ENCODE measurements around the gene EMP2.

DNA sequence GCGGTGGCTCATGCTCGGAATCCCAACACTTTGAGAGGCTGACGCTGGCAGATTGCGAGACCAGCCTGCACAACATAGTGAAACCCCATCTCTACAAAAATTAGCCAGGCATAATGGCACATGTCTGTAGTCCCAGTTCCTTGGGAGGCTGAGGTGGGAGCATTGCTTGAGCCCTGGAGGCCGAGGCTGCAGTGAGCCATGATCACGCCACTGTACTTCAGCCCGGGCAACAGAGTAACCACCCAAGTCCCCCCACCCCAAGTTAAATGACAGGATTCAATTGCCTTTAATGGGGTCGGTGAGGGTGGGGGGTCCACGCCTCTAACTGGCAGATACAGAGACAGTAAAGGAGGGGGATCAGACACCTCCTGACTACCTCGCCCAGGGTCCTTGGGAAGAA, 44.9 kb downstream of the EMP2 start:
- TF ChIP-seq, protein P1, sequence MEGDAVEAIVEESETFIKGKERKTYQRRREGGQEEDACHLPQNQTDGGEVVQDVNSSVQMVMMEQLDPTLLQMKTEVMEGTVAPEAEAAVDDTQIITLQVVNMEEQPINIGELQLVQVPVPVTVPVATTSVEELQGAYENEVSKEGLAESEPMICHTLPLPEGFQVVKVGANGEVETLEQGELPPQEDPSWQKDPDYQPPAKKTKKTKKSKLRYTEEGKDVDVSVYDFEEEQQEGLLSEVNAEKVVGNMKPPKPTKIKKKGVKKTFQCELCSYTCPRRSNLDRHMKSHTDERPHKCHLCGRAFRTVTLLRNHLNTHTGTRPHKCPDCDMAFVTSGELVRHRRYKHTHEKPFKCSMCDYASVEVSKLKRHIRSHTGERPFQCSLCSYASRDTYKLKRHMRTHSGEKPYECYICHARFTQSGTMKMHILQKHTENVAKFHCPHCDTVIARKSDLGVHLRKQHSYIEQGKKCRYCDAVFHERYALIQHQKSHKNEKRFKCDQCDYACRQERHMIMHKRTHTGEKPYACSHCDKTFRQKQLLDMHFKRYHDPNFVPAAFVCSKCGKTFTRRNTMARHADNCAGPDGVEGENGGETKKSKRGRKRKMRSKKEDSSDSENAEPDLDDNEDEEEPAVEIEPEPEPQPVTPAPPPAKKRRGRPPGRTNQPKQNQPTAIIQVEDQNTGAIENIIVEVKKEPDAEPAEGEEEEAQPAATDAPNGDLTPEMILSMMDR (IDR thresholded peaks at IDR 0.05; ENCODE audit: low read depth, low read length, poor library complexity, severe bottlenecking) = no peak
- TF ChIP-seq EZH2phosphoT487 (IDR thresholded peaks at IDR 0.05; ENCODE audit: borderline replicate concordance, low read length) = no peak
